K562 (cell line): ENCODE data around the gene ZNF599. TPM values are rescaled to one million over a fixed set of nuclear protein-coding genes. Genes with fewer than 3 reads are reported as not detected.

Experiments
- BMI1 ChIP-seq: fragments of 150-350 bp; IDR thresholded peaks from 2 replicates; pipeline ENCODE4 v1.6.1; 2014; ENCODE audit warnings: low read length
- CEBPZ ChIP-seq: fragments of 150-350 bp; IDR thresholded peaks from 2 replicates; pipeline ENCODE4 v1.6.1; 2014; ENCODE audit warnings: low read depth, mild to moderate bottlenecking, low read length, borderline replicate concordance
- CTCFL ChIP-seq: IDR thresholded peaks from 2 replicates; pipeline ENCODE4 v1.6.1; 2011; ENCODE audit warnings: borderline replicate concordance, low read depth, mild to moderate bottlenecking, moderate library complexity, low read length; ENCODE audit not compliant: insufficient read depth, poor library complexity, severe bottlenecking
- ELF1 ChIP-seq: fragments of 200-800 bp; sonication (Bioruptor generic); IDR thresholded peaks from 2 replicates; pipeline ENCODE4 v1.6.1; 2016; ENCODE audit warnings: missing genetic modification characterization, missing compliant biosample characterization
- HNRNPH1 ChIP-seq: fragments of 200-400 bp; formaldehyde crosslinking; optimal IDR thresholded peaks from 2 replicates; pipeline ENCODE3; 2017; ENCODE audit warnings: low read depth, mild to moderate bottlenecking, low read length, moderate library complexity
- NCOA6 ChIP-seq: fragments of 450-650 bp; IDR thresholded peaks from 2 replicates; pipeline ENCODE4 v1.6.1; 2017; ENCODE audit warnings: mild to moderate bottlenecking
- NEUROD1 ChIP-seq: fragments of 150-350 bp; IDR thresholded peaks from 2 replicates; pipeline ENCODE4 v1.6.1; 2014; ENCODE audit warnings: borderline replicate concordance, low read length, low read depth; ENCODE audit not compliant: partially characterized antibody
- RBFOX2 ChIP-seq: fragments of 200-400 bp; formaldehyde crosslinking; IDR thresholded peaks from 2 replicates; pipeline ENCODE4 v1.6.1; 2017; ENCODE audit warnings: low read depth, mild to moderate bottlenecking, low read length, moderate library complexity
- SNRNP70 ChIP-seq: fragments of 200-400 bp; formaldehyde crosslinking; optimal IDR thresholded peaks from 2 replicates; pipeline ENCODE3; 2017; ENCODE audit warnings: low read depth, low read length
- polyA plus RNA-seq, 8 experiments: library from polyadenylated mRNA; depleted of rRNA in 4 of 8; stranded (reverse) in 5 of 8; unstranded in 3 of 8; fragments of >200 nt; fragmentation: Nextera tagmentation in 2 of 8; fragmentation: Illumina TruSeq in 1 of 8; extraction: Ambion mirVana in 2 of 8; extraction: Trizol in 1 of 8; gene quantifications; 2 replicates each; pipeline versions ENCODE4 v1.2.1 to v1.2.3, GENCODE V29; 2011 to 2014; ENCODE audit warnings: inconsistent platforms in 1 of 8, missing spikeins in 1 of 8
- total RNA-seq, 7 experiments: library from RNA; depleted of rRNA in 6 of 7; stranded (reverse); fragments of >200 nt in 6 of 7; fragmentation: Illumina TruSeq in 2 of 7; extraction: Trizol in 2 of 7; gene quantifications; 2 replicates each; pipeline versions ENCODE4 v1.2.1 to v1.2.3, GENCODE V29; 2011 to 2021; ENCODE audit warnings: low replicate concordance in 1 of 7

ZNF599 gene
- total and polyA plus RNA-seq, 9 of the 15 experiments (the other 6 are each of a cell fraction or from before 2014, with no cell fraction given): 0.71 to 6.7 (median 2.8) TPM

- TF ChIP-seq SNRNP70 (no peak), BMI1 (no peak), RBFOX2 (no peak), NEUROD1 (no peak), CEBPZ (no peak), HNRNPH1 (no peak), CTCFL (peak; percentile 32), NCOA6 (no peak), ELF1 (tag) (no peak)
Observed at GRCh38 chr19:34732612-34733211, 40.3 kb downstream of the ZNF599 start (continued).
